Activated CD8-positive, alpha-beta memory T cell treated with anti-CD3 and anti-CD28 coated beads, Interleukin-2, amount 10 ng/mL, durations not matched to agents 7 days and 5 days (primary cell): ENCODE results near the gene ANKRD34A. TPM values are rescaled to one million over a fixed set of nuclear protein-coding genes. Genes with fewer than 3 reads are reported as not detected.
"Not testable (repeated sequence)": the region's sequence is repeated elsewhere in the genome, so short reads cannot be mapped to it uniquely, and the experiment has no call there.

Experiments
- ATAC-seq: fragments of 150-1000 bp; cut with Tn5 transposase; one replicate; pipeline ENCODE4 v1.10.0; 2021; ENCODE audit warnings: moderate library complexity
- CTCF ChIA-PET: fragments of 350-600 bp; sonication (Branson Sonifier 250); formaldehyde crosslinking; loops from one replicate; lab custom pipeline; 2021; ENCODE audit warnings: antibody characterized with exemption; lab: Charles Lee
- DNase-seq: peaks from one replicate; pipeline ENCODE4 v3.0.0-alpha.2; 2020
- H3K27ac Mint-ChIP-seq: one replicate; pipeline ENCODE4 v1.8.0; 2021; ENCODE audit warnings: mild to moderate bottlenecking, mixed read lengths
- H3K27me3 Mint-ChIP-seq: one replicate; pipeline ENCODE4 v1.8.0; 2021; ENCODE audit warnings: mixed read lengths
- H3K36me3 Mint-ChIP-seq: one replicate; pipeline ENCODE4 v1.8.0; 2021; ENCODE audit warnings: mild to moderate bottlenecking, mixed read lengths
- H3K4me1 Mint-ChIP-seq: one replicate; pipeline ENCODE4 v1.8.0; 2021; ENCODE audit warnings: mixed read lengths
- H3K4me3 Mint-ChIP-seq: one replicate; pipeline ENCODE4 v1.8.0; 2021; ENCODE audit warnings: mild to moderate bottlenecking, moderate library complexity, mixed read lengths
- H3K9me3 Mint-ChIP-seq: one replicate; pipeline ENCODE4 v1.8.0; 2022; ENCODE audit warnings: low read depth, mixed read lengths
- total RNA-seq, 2 experiments: library from RNA; stranded (reverse); gene quantifications; one replicate each; pipeline ENCODE4 v1.2.3, GENCODE V29; 2021

Gene ANKRD34A
- total RNA-seq, 2 experiments from 2014 or later, result 3.8 to 4.6 TPM

DNA sequence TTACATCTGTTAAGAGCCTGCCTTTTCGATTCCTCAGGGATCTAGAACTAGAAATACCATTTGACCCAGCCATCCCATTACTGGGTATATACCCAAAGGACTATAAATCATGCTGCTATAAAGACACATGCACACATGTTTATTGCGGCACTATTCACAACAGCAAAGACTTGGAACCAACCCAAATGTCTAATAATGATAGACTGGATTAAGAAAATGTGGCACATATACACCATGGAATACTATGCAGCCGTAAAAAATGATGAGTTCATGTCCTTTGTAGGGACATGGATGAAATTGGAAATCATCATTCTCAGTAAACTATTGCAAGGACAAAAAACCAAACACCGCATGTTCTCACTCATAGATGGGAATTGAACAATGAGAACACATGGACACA is 44.1 kb downstream of the ANKRD34A start:
- not testable (repeated sequence) for H3K27me3 Mint-ChIP-seq, DNase-seq, ATAC-seq, H3K9me3 Mint-ChIP-seq
- Mint-ChIP-seq H3K4me1 (peaks cover 36% of the 10 kb centered on the region), H3K4me3 (peak overlapping the region; percentile 91), H3K27ac (peak overlapping the region; percentile 38), H3K36me3 (peaks cover 17% of the 10 kb centered on the region)
- CTCF ChIA-PET, result interaction anchor here (14.6 kb wide), 1 partner anchor 73 kb away, joined by 184 read pairs; the partner anchor contains the start of gene NUDT17

DNA sequence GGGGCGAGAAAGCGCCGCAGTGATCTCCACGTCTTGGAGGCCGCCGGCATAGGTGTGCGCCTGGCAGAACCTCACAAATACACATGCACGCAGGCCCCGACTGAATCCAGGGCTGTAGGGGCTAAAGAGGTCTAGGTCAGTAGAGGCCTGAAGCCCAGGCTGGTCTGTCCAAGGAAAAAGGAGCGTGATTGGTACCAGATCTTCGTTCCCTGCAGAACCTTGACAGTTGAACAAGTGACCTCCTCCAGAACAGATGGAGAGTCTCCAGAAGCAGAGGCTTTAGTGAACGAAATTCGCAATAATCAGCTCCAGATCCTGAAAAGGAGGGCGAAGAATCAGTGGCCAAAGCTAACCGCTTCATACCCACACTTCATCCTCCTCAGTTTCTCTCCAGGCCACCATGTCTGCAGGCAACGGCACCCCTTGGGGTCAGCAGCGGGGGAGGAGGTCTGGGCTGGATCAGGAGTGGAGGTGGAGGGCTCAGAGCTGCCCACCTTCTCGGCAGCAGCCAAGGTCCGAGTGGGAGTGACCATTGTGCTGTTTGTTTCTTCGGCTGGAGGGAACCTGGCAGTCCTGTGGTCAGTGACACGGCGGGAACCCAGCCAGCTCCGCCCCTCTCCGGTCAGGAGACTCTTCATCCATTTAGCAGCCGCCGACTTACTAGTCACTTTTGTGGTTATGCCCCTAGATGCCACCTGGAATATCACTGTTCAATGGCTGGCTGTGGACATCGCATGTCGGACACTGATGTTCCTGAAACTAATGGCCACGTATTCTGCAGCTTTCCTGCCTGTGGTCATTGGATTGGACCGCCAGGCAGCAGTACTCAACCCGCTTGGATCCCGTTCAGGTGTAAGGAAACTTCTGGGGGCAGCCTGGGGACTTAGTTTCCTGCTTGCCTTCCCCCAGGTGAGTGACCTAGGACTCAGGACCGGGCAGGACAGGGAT is 45.1 kb downstream of the ANKRD34A start:
- DNase-seq (peak; percentile 62), ATAC-seq (peak; percentile 91)
- peaks cover 22% of the 10 kb centered on the region for H3K36me3 Mint-ChIP-seq
- H3K4me3 Mint-ChIP-seq, result peak overlapping the region; percentile 91
- CTCF ChIA-PET, result interaction anchor here (0.9 to 14.6 kb wide), 9 partner anchors 8 to 72 kb away, joined by 3 to 184 read pairs (median 5); partner anchors contain the start of genes ANKRD34A, ITGA10, LIX1L and NUDT17
- H3K27me3 Mint-ChIP-seq, result no peaks in the 10 kb centered on the region
- H3K27ac Mint-ChIP-seq, result peak overlapping the region; percentile 95
- peaks cover 40% of the 10 kb centered on the region for H3K4me1 Mint-ChIP-seq
- H3K9me3 Mint-ChIP-seq, result no peaks in the 10 kb centered on the region

DNA sequence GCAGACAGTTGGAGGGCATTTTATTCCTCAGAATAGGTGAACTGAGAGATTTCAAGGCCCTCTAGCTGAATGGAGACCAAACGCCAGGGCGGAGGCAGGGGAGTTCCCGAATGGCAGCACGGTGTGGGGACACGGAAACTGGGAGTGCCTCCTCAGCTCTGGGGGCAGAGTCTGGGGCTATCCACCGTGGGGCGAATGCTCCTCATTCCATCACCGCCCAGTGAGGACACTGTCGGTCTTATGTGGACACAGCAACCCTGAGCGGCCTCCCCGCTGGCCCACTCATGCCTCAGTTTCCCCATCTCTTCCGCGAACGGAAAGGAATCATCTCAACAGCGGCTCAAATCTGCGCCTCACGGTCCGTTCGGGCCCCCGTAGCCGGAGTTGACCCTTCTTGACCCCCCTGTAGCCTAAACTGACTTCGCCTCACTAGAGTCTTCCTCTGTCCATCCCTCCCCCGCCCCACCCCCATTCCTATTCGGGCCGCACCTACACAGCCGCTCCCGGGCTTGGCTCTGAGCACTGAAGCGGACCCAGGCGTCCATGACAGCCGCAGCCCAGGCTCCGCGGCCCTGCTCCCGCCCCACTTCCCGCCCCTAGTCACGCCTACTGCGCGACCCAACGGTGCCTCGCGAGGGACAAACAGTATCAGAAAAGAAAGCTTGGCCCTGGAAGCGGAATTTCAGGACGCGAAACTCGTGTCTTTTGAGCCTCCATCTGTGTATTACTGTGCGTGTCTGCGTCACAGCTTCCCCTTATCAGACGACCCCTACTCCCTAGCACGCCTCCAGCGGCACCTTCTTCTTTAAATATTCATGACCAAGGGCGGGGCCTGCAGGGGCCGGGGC is 46.0 kb downstream of the ANKRD34A start, which contains the start of gene PEX11B:
Gene PEX11B (minus strand): TSS at position 574 of the 848 bp plus-strand sequence. CDS start 29 bp downstream, at position 545.
- Mint-ChIP-seq H3K36me3 (peaks cover 25% of the 10 kb centered on the region), H3K4me3 (peak within 1 kb of the TSS; percentile 91)
- CTCF ChIA-PET, result interaction anchor here (1.0 to 14.6 kb wide), 8 partner anchors 9 to 71 kb away, joined by 3 to 184 read pairs (median 7); partner anchors contain the start of genes ITGA10, LIX1L, NUDT17 and PIAS3

DNA sequence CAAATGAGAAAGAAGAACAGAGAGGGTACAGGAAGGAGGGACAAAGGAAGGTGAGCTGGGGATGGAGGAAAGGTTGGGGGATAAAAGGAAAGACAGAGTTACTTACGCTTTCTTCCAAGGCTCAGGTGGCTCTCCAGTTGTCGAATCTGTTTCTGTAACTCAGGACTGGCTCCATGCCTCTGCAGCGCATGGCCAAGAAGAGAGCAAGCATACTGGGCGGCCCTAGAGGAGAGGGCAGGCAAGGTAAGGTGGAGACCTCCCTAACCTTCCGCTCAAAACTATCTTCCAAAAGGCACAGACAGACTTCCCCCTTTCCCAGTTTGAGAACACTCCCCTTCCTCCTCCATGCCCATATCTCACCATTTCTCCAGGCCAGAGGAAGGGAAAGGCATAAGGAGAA is 46.8 kb downstream of the ANKRD34A start:
- H3K27ac Mint-ChIP-seq, result peak overlapping the region; percentile 95
- peaks cover 22% of the 10 kb centered on the region for H3K36me3 Mint-ChIP-seq
- CTCF ChIA-PET, result interaction anchor here (2.4 to 14.6 kb wide), 3 partner anchors 8 to 71 kb away, joined by 11 to 184 read pairs (median 22); partner anchors contain the start of genes ITGA10, NUDT17 and RBM8A
- peak overlapping the region; percentile 91 for H3K4me3 Mint-ChIP-seq
- no peak for DNase-seq
- no peak for ATAC-seq
- H3K27me3 Mint-ChIP-seq, result no peaks in the 10 kb centered on the region
- no peaks in the 10 kb centered on the region for H3K9me3 Mint-ChIP-seq
- H3K4me1 Mint-ChIP-seq, result peaks cover 45% of the 10 kb centered on the region

More for the DNA sequence above, 46.0 kb downstream of the ANKRD34A start, which contains the start of gene PEX11B:
- Mint-ChIP-seq H3K27me3 (no peaks in the 10 kb centered on the region), H3K27ac (peak within 1 kb of the TSS; percentile 95), H3K4me1 (peaks cover 42% of the 10 kb centered on the region), H3K9me3 (no peaks in the 10 kb centered on the region)
- DNase-seq (peak; percentile 94), ATAC-seq (peak; percentile 93)

DNA sequence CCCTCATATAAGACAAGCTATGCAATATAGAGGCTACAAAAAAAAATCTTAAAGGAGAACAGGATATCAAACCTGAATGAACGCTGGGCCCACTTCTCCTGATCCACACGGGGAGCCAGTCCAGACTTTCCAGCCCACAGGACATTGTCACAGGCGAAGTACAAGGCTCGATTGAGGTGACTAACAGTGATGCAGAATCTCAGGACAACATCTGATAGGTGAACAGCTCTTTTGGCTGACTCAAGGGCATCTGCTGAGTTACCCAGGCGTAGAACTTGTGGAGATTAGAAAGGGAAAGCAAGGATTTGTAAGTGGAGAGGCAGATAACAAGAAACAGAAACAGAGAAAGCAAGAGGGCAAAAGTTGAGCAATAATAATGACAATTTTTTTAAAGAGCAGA is 47.6 kb downstream of the ANKRD34A start:
- no peak overlapping the region for H3K27ac Mint-ChIP-seq
- peak overlapping the region; percentile 28 for H3K4me3 Mint-ChIP-seq
- CTCF ChIA-PET, result interaction anchor here (3.6 to 14.6 kb wide), 2 partner anchors 7 to 70 kb away, joined by 22 to 184 read pairs; partner anchors contain the start of genes ITGA10 and NUDT17
- H3K9me3 Mint-ChIP-seq, result no peaks in the 10 kb centered on the region
- DNase-seq (no peak), ATAC-seq (no peak)
- H3K27me3 Mint-ChIP-seq, result no peaks in the 10 kb centered on the region
- H3K36me3 Mint-ChIP-seq, result peaks cover 27% of the 10 kb centered on the region
- peaks cover 46% of the 10 kb centered on the region for H3K4me1 Mint-ChIP-seq

- CTCF ChIA-PET, result interaction anchor here (1.4 to 14.6 kb wide), 6 partner anchors 17 to 65 kb away, joined by 3 to 184 read pairs (median 13); partner anchors contain the start of genes NUDT17 and PIAS3
- H3K27ac Mint-ChIP-seq, result peak overlapping the region; percentile 25
- H3K27me3 Mint-ChIP-seq, result no peaks in the 10 kb centered on the region
- ATAC-seq, result no peak
- DNase-seq, result no peak
- H3K4me3 Mint-ChIP-seq, result no peak overlapping the region
- peaks cover 33% of the 10 kb centered on the region for H3K4me1 Mint-ChIP-seq
- peaks cover 34% of the 10 kb centered on the region for H3K36me3 Mint-ChIP-seq
- no peaks in the 10 kb centered on the region for H3K9me3 Mint-ChIP-seq
Measured at GRCh38 chr1:145912128-145912641, 52.2 kb downstream of the ANKRD34A start.

Other genes starting within 250 kb of the ANKRD34A start
- 1 to 10 TPM; 3.9 to 5.4 TPM for gene CD160, start 245.1 kb downstream of the ANKRD34A start, total RNA-seq
- 10 to 100 TPM; 14.6 to 18.0 TPM for gene RNF115, start 140.5 kb downstream of the ANKRD34A start, total RNA-seq
- 10 to 100 TPM; 31.1 to 37.0 TPM for gene POLR3C, start 140.4 kb downstream of the ANKRD34A start, total RNA-seq
- gene NUDT17, start 118.9 kb downstream of the ANKRD34A start, total RNA-seq, result 1 to 10 TPM; 2.8 to 4.1 TPM
- gene PIAS3, start 105.5 kb downstream of the ANKRD34A start, total RNA-seq, result 10 to 100 TPM; 20.3 to 23.6 TPM
- 1 to 10 TPM; 1.1 to 1.4 TPM for gene ANKRD35, start 78.7 kb downstream of the ANKRD34A start, total RNA-seq
- gene ITGA10, start 54.5 kb downstream of the ANKRD34A start, total RNA-seq, result 1 to 10 TPM; 1.8 to 2.1 TPM
- 10 to 100 TPM; 27.3 to 36.2 TPM for gene PEX11B, start 45.9 kb downstream of the ANKRD34A start, total RNA-seq
- 100 to 1,000 TPM; 189 to 249 TPM for gene RBM8A, start 37.1 kb downstream of the ANKRD34A start, total RNA-seq
- gene LIX1L, start 6.6 kb downstream of the ANKRD34A start, total RNA-seq, result 10 to 100 TPM; 35.0 to 36.2 TPM
- 10 to 100 TPM; 23.5 to 29.1 TPM for gene POLR3GL, start 115 bp upstream of the ANKRD34A start, total RNA-seq
- 100 to 1,000 TPM; 127 to 207 TPM for gene TXNIP, start 32.0 kb upstream of the ANKRD34A start, total RNA-seq
- gene HJV, start 57.2 kb upstream of the ANKRD34A start, total RNA-seq, result not detected
- 1 to 10 TPM; 2.0 TPM for gene NBPF10, start 180.2 kb upstream of the ANKRD34A start, total RNA-seq